IMR-90 (cell line): Measurements from ENCODE around the gene TTC7B.

Source experiments
- BHLHE40 ChIP-seq: fragments of 150-350 bp; IDR thresholded peaks from 2 replicates; pipeline ENCODE4 v1.6.1; 2016; ENCODE audit warnings: mild to moderate bottlenecking, low read depth, low read length
- CEBPB ChIP-seq: IDR thresholded peaks from 2 replicates; pipeline ENCODE4 v1.6.1; 2012; ENCODE audit warnings: low read depth, low read length, improper control_type of control experiment
- CHD1 ChIP-seq: IDR thresholded peaks from 2 replicates; pipeline ENCODE4 v1.6.1; 2012; ENCODE audit warnings: low read depth, low read length, improper control_type of control experiment
- MXI1 ChIP-seq: IDR thresholded peaks from 2 replicates; pipeline ENCODE4 v1.6.1; 2012; ENCODE audit warnings: low read depth, mild to moderate bottlenecking, low read length, moderate library complexity, borderline replicate concordance
- NFE2L2 ChIP-seq: fragments of 150-350 bp; IDR thresholded peaks from 2 replicates; pipeline ENCODE4 v1.6.1; 2016; ENCODE audit warnings: low read depth, mild to moderate bottlenecking, low read length
- POLR2A ChIP-seq: IDR thresholded peaks from 2 replicates; pipeline ENCODE4 v1.6.1; 2012; ENCODE audit warnings: mild to moderate bottlenecking, low read depth, low read length
- RAD21 ChIP-seq: IDR thresholded peaks from 2 replicates; pipeline ENCODE4 v1.6.1; 2012; ENCODE audit warnings: low read length, improper control_type of control experiment
- RCOR1 ChIP-seq: IDR thresholded peaks from 2 replicates; pipeline ENCODE4 v1.6.1; 2012; ENCODE audit warnings: mild to moderate bottlenecking, low read length, improper control_type of control experiment; ENCODE audit not compliant: insufficient replicate concordance
- RFX5 ChIP-seq: IDR thresholded peaks from 2 replicates; pipeline ENCODE4 v1.8.0; 2012; ENCODE audit warnings: low read depth, mild to moderate bottlenecking, low read length, moderate library complexity
- SMC3 ChIP-seq: fragments of 150-350 bp; IDR thresholded peaks from 2 replicates; pipeline ENCODE4 v1.6.1; 2016; ENCODE audit warnings: low read depth, mild to moderate bottlenecking, antibody characterized with exemption, low read length, moderate library complexity
- TF ChIP-seq, protein P1 (sequence below): fragments of 150-350 bp; IDR thresholded peaks from 2 replicates; pipeline ENCODE4 v1.6.1; 2016; ENCODE audit warnings: low read depth, mild to moderate bottlenecking, low read length, moderate library complexity, borderline replicate concordance
- TF ChIP-seq, protein P2 (sequence below): conservative IDR thresholded peaks from 2 replicates; pipeline ENCODE4 v1.5.1; 2012; ENCODE audit warnings: mild to moderate bottlenecking, low read depth, low read length, improper control_type of control experiment

DNA sequence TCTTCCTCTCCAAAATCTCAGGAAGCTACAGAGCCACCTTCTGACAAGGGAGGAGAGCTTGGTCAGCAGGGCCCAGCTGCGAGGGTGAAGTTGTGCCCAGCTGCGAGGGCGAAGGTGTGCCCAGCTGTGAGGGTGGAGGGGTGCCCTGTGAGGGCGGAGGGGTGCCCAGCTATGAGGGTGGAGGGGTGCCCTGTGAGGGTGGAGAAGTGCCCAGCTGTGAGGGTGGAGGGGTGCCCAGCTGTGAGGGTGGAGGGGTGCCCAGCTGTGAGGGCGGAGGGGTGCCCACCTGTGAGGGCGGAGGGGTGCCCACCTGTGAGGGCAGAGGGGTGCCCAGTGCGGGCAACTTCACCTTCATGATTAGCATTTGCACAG lies 20.4 kb upstream of the TTC7B start:
- TF ChIP-seq POLR2A (no peak), BHLHE40 (no peak), RCOR1 (no peak), CHD1 (no peak), NFE2L2 (no peak), CEBPB (no peak), SMC3 (no peak), MXI1 (no peak), RFX5 (no peak), RAD21 (no peak)
- TF ChIP-seq, protein P1, sequence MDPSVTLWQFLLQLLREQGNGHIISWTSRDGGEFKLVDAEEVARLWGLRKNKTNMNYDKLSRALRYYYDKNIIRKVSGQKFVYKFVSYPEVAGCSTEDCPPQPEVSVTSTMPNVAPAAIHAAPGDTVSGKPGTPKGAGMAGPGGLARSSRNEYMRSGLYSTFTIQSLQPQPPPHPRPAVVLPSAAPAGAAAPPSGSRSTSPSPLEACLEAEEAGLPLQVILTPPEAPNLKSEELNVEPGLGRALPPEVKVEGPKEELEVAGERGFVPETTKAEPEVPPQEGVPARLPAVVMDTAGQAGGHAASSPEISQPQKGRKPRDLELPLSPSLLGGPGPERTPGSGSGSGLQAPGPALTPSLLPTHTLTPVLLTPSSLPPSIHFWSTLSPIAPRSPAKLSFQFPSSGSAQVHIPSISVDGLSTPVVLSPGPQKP = no peak
- TF ChIP-seq, protein P2, sequence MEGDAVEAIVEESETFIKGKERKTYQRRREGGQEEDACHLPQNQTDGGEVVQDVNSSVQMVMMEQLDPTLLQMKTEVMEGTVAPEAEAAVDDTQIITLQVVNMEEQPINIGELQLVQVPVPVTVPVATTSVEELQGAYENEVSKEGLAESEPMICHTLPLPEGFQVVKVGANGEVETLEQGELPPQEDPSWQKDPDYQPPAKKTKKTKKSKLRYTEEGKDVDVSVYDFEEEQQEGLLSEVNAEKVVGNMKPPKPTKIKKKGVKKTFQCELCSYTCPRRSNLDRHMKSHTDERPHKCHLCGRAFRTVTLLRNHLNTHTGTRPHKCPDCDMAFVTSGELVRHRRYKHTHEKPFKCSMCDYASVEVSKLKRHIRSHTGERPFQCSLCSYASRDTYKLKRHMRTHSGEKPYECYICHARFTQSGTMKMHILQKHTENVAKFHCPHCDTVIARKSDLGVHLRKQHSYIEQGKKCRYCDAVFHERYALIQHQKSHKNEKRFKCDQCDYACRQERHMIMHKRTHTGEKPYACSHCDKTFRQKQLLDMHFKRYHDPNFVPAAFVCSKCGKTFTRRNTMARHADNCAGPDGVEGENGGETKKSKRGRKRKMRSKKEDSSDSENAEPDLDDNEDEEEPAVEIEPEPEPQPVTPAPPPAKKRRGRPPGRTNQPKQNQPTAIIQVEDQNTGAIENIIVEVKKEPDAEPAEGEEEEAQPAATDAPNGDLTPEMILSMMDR = no peak
